ENCODE results near the gene MLLT3.

MLLT3 gene

DNA sequence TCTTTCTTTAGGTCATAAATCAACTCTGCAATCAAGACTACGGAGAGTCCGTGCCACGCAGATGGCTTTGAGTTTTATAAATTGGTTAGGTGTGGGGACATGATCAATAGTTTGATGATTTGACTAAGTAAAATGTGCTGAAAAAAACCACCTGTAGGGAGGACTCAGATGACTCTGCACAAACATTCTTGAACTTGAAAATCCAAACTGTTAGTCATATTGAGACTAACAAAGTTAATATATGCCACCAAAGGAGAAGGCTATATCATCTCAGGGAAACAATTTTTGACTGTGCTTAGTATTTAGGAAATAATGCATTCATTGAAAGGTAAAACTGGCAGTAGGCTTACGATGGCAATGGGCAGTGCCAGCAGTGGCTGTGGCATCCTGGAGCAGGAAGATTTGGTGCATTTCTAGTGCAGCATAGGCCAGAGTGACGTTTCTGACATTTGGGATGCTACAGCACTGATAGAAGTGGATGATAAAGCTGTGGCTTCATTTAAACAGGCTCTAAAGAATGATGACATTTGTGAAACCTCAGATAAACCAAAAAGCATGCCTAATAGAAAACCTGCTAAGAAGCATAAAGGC lies 291.1 kb downstream of the MLLT3 start:
- no peak for ATAC-seq
- TF ChIP-seq CSDC2 (CRISPR knock-in tag; IDR thresholded peaks at IDR 0.05) (no peak), ZFP30 (CRISPR knock-in tag; IDR thresholded peaks at IDR 0.05) (no peak), RARB (CRISPR knock-in tag; IDR thresholded peaks at IDR 0.05) (no peak), ZNF565 (CRISPR knock-in tag; conservative IDR thresholded peaks at IDR 0.05; ENCODE audit: low read depth) (no peak), SNAI2 (CRISPR knock-in tag; IDR thresholded peaks at IDR 0.05) (no peak), TCF4 (CRISPR knock-in tag; IDR thresholded peaks at IDR 0.05; ENCODE audit: borderline replicate concordance) (no peak)
- TF ChIP-seq, protein P1, sequence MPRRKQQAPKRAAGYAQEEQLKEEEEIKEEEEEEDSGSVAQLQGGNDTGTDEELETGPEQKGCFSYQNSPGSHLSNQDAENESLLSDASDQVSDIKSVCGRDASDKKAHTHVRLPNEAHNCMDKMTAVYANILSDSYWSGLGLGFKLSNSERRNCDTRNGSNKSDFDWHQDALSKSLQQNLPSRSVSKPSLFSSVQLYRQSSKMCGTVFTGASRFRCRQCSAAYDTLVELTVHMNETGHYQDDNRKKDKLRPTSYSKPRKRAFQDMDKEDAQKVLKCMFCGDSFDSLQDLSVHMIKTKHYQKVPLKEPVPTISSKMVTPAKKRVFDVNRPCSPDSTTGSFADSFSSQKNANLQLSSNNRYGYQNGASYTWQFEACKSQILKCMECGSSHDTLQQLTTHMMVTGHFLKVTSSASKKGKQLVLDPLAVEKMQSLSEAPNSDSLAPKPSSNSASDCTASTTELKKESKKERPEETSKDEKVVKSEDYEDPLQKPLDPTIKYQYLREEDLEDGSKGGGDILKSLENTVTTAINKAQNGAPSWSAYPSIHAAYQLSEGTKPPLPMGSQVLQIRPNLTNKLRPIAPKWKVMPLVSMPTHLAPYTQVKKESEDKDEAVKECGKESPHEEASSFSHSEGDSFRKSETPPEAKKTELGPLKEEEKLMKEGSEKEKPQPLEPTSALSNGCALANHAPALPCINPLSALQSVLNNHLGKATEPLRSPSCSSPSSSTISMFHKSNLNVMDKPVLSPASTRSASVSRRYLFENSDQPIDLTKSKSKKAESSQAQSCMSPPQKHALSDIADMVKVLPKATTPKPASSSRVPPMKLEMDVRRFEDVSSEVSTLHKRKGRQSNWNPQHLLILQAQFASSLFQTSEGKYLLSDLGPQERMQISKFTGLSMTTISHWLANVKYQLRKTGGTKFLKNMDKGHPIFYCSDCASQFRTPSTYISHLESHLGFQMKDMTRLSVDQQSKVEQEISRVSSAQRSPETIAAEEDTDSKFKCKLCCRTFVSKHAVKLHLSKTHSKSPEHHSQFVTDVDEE (CRISPR knock-in tag; IDR thresholded peaks at IDR 0.05) = no peak

- no peak for ATAC-seq
- TF ChIP-seq ARNTL (CRISPR knock-in tag; IDR thresholded peaks at IDR 0.05; ENCODE audit: borderline replicate concordance, low read depth) (no peak), TCF4 (CRISPR knock-in tag; IDR thresholded peaks at IDR 0.05; ENCODE audit: borderline replicate concordance) (no peak), ZNF565 (CRISPR knock-in tag; conservative IDR thresholded peaks at IDR 0.05; ENCODE audit: low read depth) (no peak), ZC3H10 (CRISPR knock-in tag; IDR thresholded peaks at IDR 0.05) (no peak)
- TF ChIP-seq, protein P2, sequence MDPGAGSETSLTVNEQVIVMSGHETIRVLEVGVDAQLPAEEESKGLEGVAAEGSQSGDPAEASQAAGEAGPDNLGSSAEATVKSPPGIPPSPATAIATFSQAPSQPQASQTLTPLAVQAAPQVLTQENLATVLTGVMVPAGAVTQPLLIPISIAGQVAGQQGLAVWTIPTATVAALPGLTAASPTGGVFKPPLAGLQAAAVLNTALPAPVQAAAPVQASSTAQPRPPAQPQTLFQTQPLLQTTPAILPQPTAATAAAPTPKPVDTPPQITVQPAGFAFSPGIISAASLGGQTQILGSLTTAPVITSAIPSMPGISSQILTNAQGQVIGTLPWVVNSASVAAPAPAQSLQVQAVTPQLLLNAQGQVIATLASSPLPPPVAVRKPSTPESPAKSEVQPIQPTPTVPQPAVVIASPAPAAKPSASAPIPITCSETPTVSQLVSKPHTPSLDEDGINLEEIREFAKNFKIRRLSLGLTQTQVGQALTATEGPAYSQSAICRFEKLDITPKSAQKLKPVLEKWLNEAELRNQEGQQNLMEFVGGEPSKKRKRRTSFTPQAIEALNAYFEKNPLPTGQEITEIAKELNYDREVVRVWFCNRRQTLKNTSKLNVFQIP (CRISPR knock-in tag; IDR thresholded peaks at IDR 0.05; ENCODE audit: borderline replicate concordance, low read depth) = no peak
These were observed 291.6 kb downstream of the MLLT3 start for GRCh38 chr9:20330688-20331087.

GRCh38 chr9:20326516-20326915 lies 295.8 kb downstream of the MLLT3 start:
- TF ChIP-seq ARNTL (CRISPR knock-in tag; IDR thresholded peaks at IDR 0.05; ENCODE audit: borderline replicate concordance, low read depth) (no peak), PPARA (CRISPR knock-in tag; IDR thresholded peaks at IDR 0.05; ENCODE audit: borderline replicate concordance) (no peak)
- TF ChIP-seq, protein P1 (CRISPR knock-in tag; IDR thresholded peaks at IDR 0.05) = no peak
- ATAC-seq = no peak

- TF ChIP-seq ISL1 (CRISPR knock-in tag; IDR thresholded peaks at IDR 0.05) (no peak), ZFP30 (CRISPR knock-in tag; IDR thresholded peaks at IDR 0.05) (no peak), PPARA (CRISPR knock-in tag; IDR thresholded peaks at IDR 0.05; ENCODE audit: borderline replicate concordance) (no peak), OSR1 (CRISPR knock-in tag; IDR thresholded peaks at IDR 0.05) (no peak), ZNF8 (CRISPR knock-in tag; IDR thresholded peaks at IDR 0.05) (no peak), BACH2 (CRISPR knock-in tag; IDR thresholded peaks at IDR 0.05; ENCODE audit: borderline replicate concordance) (no peak), ZNF565 (CRISPR knock-in tag; conservative IDR thresholded peaks at IDR 0.05; ENCODE audit: low read depth) (no peak)
- TF ChIP-seq, protein P2 (CRISPR knock-in tag; IDR thresholded peaks at IDR 0.05; ENCODE audit: borderline replicate concordance, low read depth) = no peak
- TF ChIP-seq, protein P3, sequence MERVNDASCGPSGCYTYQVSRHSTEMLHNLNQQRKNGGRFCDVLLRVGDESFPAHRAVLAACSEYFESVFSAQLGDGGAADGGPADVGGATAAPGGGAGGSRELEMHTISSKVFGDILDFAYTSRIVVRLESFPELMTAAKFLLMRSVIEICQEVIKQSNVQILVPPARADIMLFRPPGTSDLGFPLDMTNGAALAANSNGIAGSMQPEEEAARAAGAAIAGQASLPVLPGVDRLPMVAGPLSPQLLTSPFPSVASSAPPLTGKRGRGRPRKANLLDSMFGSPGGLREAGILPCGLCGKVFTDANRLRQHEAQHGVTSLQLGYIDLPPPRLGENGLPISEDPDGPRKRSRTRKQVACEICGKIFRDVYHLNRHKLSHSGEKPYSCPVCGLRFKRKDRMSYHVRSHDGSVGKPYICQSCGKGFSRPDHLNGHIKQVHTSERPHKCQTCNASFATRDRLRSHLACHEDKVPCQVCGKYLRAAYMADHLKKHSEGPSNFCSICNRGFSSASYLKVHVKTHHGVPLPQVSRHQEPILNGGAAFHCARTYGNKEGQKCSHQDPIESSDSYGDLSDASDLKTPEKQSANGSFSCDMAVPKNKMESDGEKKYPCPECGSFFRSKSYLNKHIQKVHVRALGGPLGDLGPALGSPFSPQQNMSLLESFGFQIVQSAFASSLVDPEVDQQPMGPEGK (CRISPR knock-in tag; IDR thresholded peaks at IDR 0.05; ENCODE audit: borderline replicate concordance) = no peak
- no peak for ATAC-seq
These were observed 297.3 kb downstream of the MLLT3 start for GRCh38 chr9:20325008-20325407.

Data from SK-N-SH treated with all-trans-retinoic acid at 6 μM for 48 hours (cell line).